Activated CD4-positive, CD25-positive, alpha-beta regulatory T cell treated with anti-CD3 and anti-CD28 coated beads, Interleukin-2, amount 50 U/mL, for 24 hours (primary cell): ENCODE data around the gene MRPL28.
A peak's percentile ranks its signal among the peaks of the same experiment; 100 is the strongest.
"Not testable (repeated sequence)": the region's sequence is repeated elsewhere in the genome, so short reads cannot be mapped to it uniquely, and the experiment has no call there.

Experiments used
- ATAC-seq, 2 donors: fragments of 150-1000 bp; cut with Tn5 transposase; one replicate each; pipeline ENCODE4 v1.10.0; 2021; ENCODE audit warnings: mild to moderate bottlenecking in 1 of 2, moderate library complexity in 1 of 2

The MRPL28 gene

DNA sequence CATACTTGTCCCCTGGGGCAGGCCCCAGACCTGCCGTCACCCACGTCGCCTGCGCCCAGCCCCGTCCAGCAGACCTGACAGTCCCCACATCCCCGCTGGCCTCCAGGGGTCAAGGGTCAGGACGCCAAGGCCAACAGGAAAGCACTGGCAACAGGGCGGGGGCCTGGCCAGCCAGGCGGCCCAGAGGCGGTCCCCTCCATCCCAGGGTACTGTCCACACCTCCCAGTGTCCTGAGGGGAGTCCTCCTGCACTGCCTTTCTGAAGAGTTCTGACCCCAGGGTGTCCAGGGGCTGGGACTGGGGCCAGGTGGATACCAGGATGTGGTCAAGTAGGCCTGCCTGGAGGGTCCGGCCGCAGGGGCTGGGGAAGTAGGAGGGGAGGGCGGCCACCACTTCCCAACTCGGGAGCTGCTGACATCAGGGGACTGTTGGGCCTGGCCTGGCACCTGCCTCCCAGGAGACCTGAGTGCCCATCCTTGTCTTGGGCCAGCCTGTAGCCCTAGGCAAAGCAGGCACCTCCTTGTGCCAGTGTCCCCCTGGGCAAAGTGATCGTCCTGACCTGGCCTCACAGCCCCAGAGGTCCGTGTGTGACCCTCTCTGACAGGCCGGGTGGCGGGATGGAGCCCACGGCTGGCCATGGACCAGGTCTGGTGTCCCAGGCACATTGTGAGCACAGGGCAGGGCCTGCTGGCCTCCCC, 11.1 kb downstream of the MRPL28 start:
- no peak for ATAC-seq

DNA sequence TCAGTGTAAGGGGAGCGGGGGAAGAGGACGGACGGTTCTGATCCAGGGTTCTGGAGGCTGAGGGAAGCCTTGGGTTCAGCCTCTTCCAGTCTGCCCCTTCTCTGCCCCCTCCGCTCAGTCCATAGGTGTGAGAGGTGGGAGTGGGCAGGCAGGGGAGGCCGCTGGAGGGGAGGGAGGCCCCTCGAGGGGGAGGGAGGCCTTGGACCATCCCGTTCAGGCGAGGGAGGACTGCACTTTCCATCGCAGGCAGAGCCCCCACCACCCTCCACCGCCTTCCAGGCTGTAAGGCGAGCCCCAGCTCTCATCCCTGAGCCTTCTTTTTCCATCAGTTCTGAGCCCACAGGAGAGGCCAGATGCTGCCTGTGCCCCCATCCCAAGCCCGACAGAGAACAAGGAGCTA, 13.6 kb downstream of the MRPL28 start:
- ATAC-seq = no peak

DNA sequence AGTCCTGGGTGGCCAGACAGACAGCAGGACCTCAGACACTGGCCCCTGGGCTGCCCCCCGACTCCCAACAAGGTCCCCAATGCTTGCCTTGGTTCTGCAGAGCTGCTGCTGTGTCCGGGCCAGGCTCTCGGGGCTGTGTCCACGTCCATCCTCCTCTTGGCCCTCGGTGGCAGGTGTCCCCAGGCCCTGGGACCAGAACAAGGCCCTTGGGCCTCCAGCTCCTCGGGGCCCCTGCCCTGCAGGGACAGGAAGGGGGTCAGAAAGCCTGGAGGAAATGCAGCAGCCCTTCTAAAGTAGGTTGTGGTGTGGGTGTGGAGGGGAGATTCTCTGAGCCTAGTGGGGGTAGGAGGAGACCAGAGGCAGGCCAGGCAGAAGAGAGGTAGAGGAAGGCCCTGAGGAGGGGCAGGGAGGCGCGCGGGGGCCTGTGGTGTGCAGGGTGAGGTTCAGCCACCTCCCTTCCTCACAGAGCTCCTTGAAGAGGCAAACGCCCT, 15.3 kb downstream of the MRPL28 start:
- no peak for ATAC-seq

DNA sequence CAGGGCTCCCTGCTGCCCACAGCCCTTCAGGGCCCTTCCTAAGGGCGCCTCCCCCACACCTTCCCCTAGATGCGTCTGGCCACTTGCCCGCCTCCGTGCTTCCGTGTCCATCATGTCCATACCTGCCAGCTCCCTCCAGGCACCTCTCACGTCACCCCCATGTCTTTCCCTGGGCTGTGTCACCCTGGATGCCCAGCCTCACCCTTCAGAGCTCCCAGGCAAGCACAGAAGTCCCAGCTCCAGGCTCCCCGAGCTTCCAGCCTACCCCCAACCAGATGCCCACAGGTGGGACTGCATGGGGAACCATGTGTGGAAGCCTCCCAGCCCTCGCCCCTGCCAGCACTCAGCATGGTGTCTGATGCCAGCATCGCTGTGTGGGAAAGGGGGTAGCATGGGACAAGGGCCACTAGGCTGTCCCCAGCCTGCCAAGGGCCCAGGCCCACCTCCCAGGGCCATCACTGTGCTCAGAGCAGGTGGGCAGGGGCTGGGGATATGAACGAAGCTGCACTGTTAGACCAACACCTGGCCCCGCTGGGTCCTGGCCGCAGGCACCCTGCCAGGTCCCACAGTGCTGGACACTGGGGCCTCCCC, 16.0 kb downstream of the MRPL28 start:
- no peak for ATAC-seq

DNA sequence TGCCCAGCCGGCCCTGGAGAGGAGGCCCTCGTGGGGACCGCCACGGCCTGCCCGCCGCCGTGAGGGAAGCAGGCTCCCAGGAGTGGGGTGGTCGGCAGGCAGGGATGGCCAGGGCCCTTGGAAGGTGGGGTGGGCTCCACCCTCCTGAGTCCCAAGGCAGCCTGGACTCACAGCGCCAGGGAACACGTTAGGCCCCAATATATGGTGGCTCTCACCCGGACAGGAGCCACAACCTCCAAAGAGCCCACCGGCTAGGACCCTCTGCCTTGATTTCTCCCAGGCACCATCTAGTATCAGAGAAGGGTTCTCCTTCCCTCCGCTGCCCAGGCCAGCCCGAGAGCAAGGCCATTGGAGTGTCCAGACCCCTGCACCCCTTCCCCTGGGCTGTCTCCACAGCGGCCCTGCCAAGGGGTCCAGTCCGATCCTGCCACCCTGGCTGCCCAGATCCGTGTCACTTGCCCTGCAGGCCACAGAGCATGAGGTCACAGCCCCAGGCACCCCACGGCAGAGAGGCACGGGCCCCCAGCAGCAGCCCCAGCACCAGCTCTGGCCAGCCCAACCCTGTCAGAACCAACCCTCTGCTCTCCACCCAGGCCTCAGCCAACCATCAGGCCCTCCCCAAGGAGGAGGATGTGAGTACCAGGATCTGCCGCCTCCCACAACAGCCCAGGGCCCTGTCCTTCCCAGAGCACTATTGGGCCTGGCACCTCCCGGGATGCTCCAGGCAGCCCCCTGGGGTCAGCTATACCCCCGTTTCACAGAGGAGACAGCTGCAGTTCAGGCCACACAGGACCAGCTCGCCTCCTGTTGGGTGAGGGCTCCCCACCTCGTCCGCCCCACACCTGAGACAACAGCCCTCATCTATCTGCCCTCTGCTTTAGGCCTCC, 16.7 kb downstream of the MRPL28 start:
- ATAC-seq = no peak

DNA sequence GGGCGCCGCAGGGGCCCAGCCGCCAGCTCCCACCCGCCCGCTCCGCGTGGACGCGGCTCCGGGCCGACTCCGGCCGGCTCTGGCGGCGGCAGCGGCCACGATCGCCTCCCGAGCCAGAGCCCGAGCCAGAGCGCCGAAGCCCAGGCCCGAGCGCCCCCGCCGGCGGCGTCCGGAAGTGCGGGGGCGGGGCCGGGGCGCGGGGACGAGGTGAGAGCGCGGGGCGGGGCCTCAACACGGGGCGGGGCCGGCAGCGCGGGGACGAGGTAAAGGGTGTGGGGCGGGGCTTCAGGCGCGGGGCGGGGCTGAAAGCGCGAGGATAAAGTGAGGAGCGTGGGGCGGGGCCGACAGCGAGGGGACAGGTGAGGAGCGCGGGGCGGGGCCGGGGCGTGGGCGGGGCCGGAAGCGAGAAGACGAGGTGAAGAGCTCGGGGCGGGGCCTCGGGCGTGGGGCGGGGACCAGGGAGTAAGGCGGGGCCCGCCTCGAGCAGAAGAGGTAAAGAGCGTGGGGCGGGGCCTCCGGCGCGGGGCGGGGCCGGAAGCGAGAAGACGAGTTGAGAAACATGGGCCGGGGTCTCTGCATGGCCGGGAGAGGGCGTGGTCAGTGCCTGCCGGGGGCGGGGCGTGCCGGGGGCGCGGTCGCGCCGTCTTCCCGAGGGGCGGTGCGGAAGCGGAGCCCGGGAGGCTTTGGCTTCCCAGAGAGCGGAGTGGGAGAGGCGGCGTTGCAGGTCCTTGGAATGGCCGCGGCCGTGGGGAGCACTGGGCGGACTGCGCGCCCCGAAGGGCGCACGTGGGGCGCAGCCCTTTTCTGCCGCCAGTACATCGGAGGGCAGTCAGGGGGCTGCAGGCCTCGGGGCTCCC, 17.6 kb downstream of the MRPL28 start, which contains the start of gene AXIN1:
Gene AXIN1, minus strand, starts transcription at position 177 of the 857 bp plus-strand sequence. CDS start 5,698 bp downstream, outside the sequence.
- ATAC-seq = peak; percentile 73 to 80

DNA sequence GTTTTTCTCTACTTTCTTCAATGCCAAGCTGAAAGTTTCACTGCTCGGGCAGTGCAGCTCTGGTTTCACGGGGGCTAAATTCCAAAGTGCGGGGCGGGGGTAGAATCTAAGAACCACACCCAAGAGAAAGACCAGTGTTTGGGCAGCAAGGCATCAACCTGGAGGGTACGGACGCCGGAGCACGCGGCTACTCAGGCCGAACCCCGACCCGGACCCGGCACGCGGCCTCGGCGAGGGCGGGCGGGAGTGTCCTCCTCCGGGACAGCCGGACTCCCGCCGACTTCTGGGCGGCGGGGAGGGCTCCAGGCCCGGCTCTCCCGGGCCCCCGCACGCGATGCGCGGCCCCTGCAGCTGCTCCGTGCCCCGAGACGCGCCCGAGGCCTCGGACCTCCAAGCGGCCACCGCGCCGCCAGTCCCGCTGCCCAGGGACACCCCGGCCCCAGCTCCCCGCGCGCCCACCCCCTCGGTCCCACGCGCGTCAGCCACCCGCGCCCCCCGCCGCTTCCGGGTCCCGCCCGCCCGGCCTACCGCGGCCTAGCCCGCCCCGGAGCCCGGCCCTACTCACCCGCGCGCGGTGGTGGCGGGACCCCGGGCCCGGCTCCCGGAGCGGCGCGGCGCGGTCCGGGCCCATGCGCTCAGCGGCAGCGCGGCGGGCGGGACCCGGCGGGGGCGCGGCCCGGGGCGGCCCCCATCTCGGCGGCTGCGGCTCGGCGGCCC, 18.4 kb downstream of the MRPL28 start:
- peak; percentile 33 to 45 for ATAC-seq

DNA sequence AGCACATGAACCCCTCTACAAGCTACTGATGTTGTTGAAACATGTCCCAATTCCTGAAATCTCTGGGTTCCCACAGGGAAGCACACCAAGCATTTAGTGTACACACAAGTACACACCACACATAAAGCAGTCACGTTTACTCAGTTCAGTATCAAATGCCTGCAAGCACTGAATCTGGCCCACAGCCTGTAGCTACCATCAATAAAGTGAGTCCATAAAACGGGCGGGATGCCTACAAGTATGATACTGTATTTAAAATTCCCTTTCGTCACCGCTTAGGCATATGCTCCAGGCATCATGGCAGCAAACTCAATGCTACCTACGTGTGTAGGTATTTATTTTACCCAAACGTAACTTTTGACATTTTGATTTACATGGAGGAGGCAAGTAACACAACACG, 20.1 kb downstream of the MRPL28 start:
- ATAC-seq = no peak

DNA sequence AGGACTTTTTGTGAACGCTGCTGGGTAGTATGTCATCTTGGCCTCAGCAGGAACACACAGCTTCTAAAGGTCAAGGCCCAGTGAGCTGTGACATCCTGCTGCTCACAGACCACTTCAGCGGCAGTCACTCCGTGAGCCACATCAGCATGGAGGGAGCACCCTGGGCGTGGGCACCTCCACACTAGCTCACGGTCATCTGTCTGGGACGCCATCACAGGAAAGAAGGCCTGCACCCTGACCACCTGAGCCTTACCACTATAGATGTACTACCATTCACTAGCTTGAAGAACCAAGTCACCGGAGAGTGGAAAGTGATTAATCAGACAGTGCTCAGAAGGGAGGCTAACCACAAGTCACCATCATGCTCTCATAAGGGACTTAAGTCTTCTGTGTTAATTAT, 21.1 kb downstream of the MRPL28 start:
- ATAC-seq = peak; percentile 15 to 31

DNA sequence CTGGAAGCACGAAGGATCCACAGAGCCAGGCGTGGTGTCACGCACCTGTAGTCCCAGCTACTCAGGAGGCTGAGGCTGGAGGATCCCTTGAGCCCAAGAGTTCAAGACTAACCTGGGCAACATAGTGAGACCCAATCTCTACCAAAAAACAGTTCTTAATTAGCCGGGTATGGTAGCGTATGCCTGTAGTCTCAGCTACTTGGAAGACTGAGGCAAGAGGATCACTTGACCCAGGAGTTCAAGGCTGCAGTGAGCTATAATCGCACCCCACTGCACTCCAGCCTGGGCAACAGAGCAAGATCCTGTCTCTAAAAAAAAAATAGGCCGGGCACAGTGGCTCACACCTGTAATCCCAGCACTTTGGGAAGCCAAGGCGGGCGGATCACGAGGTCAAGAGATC, 21.8 kb downstream of the MRPL28 start:
- not testable (repeated sequence) for ATAC-seq

DNA sequence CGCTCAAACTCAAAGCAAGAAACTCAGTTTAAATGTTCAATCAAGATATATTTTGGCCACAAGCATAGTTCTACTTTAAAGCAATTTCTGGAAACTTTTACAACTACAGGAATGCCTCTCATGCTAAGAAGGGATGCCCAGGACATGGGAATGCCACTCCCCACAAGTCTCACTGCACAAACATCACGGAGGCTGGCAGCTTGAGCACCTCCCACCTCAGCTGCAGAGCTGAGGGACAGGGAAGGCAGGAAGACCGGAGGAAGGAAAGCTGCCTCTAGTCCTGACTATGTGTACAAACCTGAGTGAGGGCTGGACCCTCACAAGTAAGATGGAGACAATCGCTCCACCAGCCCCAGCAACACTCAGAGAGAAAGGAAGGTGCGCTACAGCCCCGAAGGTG, 23.1 kb downstream of the MRPL28 start:
- ATAC-seq = no peak

DNA sequence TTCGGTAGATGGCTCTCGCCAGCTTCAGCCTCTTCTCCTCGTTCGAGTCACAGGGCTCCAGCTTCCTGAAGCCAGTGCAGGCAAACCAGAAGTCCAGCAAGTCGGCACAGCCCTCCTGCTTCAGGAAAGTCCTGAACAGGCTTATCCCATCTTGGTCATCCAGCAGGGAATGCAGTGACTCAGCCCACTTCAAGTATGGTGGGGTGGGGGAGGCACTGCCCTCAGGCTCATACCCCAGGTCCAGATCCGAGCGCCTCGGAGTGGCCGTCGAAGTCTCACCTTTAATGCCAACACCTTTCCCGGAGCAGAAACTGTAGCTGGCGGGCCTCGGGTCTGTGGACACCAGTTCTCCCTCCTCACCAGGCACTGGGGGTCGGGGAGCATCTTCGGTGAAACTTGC, 23.8 kb downstream of the MRPL28 start:
- ATAC-seq = no peak

DNA sequence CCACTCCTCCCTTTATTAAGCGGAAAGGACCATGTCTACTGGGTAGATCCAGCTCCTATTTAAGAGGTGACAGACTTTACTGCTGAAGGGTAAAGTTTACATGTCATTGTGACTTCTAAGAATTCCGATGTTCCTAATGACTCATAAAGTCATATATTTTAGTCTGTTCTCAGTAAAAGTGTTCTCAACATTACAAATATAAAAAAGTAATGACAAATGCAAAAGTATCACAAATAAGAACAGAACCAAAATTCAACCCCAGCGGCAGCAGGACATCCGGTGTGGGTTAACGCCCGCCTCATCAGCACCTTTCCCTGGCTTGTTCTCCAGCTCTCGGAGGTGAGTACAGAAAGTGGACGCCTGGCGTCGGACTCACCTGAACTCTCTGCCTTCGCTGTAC, 24.6 kb downstream of the MRPL28 start:
- ATAC-seq = peak; percentile 42 to 64

DNA sequence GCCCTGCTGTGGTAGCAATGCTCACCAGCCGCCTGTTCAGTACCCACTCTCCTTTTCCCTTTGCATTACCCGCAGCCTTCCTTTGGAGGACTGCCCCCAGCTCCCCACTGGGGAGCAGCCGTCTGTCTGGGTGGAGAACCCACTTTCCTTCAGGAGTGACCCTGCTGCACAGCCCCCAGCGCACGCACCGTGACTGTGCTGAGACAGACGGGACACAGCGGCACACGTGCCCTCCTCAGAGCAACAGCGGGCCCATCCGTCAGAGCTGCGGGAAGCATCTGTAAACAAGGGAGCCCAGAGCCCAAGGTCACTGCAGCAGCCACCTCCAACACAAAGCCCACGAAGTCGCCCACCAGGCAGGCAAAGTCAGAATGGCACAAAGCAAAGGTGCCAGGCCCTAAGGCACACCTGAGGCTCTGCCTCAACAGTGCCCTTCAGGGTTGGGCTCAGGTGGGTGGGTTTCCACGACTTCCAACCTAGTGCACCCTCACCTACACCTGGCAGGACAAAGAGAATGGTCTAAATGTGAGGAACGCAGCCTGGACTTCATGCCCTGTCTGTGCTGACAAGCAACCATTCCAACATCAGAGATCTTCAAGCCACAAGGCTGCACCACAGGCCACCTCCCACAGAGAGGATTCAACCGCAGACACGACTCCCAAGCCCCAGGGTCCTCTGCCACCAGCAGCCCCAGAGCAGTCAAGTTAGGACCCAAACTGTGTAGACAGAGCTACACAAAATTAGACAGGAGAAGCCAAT, 27.7 kb downstream of the MRPL28 start:
- no peak for ATAC-seq

DNA sequence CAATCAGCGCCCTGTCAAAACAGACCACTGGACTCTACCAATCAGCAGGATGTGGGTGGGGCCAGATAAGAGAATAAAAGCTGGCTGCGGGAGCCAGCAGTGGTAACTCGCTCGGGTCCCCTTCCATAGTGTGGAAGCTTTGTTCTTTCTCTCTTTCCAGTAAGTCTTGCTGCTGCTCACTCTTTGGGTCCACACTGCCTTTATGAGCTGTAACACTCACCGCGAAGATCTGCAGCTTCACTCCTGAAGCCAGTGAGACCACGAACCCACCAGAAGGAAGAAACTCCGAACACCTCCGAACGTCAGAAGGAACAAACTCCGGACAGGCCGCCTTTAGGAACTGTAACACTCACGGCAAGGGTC, 28.4 kb downstream of the MRPL28 start:
- ATAC-seq = not testable (repeated sequence)

DNA sequence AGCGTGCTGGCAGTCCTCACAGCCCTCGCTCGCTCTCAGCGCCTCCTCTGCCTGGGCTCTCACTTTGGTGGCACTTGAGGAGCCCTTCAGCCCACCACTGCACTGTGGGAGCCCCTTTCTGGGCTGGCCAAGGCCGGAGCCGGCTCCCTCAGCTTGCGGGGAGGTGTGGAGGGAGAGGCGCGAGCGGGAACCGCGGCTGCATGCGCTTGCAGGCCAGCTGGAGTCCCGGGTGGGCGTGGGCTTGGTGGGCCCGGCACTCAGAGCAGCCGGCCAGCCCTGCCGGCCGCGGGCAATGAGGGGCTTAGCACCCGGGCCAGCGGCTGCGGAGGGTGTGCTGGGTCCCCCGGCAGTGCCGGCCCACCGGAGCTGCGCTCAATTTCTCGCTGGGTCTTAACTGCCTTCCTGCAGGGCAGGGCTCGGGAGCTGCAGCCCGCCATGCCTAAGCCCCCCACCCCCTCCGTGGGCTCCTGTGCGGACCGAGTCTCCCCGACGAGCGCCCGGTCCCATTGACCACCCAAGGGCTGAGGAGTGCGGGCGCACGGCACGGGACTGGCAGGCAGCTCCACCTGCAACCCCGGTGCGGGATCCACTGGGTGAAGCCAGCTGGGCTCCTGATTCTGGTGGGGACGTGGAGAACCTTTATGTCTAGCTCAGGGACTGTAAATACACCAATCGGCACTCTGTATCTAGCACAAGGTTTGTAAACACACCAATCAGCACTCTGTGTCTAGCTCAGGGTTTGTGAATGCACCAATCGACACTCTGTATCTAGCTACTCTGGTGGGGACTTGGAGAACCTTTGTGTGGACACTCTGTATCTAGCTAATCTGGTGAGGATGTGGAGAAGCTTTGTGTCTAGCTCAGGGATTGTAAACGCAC, 29.0 kb downstream of the MRPL28 start:
- ATAC-seq = not testable (repeated sequence)

DNA sequence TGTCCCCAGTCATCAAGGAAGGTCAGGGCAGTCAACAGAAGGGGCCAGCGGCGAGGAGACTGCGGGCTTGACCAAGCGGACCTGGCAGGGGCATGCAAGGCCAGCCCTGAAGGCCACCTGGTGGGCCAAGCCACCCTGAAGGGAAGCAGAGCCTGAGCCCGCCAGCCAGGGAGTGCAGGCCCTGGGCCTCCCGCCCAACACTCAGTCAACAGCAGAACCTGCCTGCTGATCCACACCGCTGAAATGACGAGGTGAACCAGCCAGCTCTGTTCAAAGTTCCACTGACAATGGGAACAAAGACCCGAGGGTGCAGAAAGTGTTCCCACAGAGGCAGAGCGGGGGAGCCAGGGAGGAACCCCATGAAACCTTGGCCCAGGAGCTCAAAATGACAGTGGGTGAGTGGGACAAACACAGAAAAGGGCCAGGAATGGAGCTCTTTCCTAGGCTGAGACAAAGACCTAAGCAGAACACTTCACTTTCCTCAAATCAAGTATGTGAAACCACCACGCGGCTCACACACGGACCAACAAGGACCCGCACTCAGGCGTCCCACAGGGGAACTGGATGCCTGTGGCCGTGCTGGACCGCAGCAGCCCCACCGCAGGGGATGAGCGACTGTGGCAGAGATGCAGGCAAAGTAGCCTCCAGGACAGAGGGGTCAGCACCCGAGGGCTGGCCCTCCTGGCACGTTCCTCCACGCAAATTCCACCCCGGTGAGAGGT, 29.8 kb downstream of the MRPL28 start:
- no peak for ATAC-seq

DNA sequence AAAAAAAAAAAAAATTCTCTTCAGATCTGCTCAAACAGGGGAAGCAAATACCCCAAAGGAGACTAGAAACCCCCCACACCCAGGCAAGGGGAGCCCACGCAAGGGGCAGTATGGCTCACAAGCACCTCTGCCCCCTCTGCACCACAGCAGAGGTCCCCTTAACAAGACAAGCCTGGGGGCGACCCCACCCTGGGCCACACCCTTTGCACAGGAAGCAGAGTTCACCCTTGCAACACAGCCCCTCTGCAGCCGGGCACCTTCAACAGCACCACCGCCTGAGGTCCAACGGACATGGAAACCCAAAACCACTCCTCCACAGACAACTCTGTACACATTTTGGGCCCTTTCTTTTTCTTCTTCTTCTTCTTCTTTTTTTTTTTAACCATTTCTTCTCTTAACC, 30.7 kb downstream of the MRPL28 start:
- peak in 1 of 2 donors; percentile 38 for ATAC-seq

DNA sequence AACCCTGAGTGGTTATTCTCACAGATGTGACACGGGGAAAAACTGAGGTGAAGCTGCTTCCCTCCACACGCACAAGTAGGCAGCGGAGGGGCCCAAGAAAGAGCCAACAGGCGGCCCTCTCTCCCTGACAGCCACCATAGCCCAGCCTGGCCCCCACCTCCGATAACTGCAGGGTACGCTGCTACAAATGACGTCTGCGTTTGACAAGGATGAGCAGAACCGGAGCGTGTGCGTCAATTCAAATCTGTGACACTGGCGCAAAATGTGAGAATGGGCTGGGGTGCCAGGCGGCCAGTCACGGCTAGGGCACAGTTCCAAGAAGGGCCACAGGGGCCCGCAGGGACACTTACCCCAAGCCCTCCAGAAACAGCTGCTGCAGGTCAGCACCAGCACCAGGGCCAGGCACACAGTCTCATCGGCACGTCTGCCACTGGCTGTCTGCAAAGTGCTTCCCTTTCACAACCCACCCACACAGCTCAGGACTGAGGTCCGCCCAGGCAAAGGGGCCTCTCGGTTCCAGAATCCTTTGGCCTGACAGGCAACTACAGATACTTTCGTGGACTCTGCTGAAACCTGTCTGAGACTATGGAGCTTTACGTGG, 32.3 kb downstream of the MRPL28 start:
- no peak for ATAC-seq
